ENCODE results near the gene HERC3.

The HERC3 gene

DNA sequence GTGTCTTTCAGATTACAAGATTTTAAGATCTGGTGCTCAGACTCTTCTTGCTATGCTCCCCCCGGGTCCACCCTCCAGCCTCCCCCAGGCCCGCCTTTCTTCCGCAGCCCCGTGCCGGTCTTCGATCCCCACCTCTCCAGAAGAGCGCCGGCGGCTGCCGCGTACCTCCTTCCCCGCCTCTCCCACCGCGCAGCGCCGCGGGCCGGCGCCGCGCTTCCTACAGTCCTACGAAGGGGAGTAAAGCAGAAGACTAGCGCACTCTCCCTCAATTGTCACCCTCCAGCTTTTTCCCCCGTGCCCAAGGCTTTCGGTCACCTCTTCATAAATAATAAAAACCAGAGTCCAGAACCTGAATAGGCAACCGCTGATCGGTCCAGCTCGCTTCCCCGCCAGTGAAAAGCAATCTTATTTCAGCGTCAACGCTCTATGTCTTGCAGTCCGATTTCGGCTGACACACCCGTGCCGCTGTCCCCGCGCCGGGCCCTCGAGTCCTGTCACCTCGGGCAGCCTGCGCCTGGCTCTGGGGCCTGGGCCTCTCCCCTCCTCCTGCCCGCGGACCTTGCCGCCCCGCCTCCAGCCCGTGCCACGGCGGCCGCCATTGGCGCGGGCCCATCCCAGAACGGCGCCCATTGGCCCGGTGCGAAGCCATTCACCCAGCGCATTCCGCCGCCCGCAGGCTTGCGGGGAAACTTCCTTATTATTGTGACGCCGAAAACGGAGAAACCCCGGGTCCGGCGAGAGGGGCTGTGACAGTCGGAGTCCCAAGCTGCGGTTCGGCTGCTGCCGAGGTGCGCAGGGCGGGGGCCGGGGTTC, at the start of gene HERC3:
Gene HERC3, plus strand, starts transcription at position 694 of the 813 bp plus-strand sequence. CDS start 13,344 bp downstream, outside the sequence.
- peak; percentile 68 for DNase-seq

DNA sequence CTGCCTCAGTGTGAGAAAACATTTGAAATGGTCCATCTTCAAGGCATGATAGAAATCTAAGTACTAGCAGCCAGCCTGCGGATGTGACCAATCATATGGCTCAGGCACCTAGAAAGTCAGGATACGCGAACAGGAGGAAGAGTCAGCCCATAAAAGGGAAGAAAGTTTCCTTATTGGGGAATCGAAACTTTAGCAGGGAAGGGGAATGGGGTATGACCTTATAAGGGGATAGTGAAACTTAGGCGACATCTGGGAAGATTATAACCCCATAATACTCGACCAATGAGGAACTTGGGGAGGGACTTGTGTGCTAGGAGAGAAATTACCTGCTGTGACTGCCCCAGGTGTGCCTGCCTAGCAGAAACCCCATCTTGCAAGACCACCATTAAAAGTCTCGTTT, 42.5 kb upstream of the HERC3 start:
- DNase-seq = no peak

DNA sequence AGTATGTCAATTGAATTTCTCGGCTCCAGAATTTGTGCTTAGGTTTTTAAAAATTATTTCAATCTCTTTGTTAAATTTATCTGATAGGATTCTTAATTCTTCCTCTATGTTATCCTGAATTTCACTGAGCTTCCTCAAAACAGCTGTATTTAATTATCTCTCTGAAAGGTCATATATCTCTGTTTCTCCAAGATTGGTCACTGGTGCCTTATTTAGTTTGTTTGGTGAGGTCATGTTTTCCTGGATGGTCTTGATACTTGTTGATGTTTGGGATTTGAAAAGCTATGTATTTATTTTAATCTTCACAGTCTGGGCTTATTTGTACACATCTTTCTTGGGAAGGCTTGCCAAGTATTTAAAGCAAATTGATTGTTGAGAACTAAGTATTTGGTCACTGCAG, 24.7 kb upstream of the HERC3 start:
- DNase-seq = no peak

DNA sequence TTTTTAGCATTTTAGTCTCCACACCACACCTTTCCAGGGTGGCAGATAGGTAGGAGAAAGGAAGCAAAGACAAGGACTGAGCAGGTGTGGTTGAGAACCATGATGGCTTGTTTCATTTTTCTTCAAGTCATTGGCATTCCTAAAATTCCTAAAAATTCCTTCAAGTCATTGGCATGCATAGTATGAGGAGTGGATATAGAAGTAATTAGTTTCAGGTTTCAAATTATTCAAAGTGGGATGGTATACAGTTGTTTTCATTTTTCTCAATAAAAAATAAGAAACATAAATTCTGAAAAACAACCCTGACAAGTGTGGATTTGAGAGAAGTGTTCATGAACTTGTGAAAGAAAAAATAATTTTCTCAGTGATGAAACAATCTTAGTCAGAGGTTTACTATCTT, 22.3 kb upstream of the HERC3 start:
- no peak for DNase-seq

DNA sequence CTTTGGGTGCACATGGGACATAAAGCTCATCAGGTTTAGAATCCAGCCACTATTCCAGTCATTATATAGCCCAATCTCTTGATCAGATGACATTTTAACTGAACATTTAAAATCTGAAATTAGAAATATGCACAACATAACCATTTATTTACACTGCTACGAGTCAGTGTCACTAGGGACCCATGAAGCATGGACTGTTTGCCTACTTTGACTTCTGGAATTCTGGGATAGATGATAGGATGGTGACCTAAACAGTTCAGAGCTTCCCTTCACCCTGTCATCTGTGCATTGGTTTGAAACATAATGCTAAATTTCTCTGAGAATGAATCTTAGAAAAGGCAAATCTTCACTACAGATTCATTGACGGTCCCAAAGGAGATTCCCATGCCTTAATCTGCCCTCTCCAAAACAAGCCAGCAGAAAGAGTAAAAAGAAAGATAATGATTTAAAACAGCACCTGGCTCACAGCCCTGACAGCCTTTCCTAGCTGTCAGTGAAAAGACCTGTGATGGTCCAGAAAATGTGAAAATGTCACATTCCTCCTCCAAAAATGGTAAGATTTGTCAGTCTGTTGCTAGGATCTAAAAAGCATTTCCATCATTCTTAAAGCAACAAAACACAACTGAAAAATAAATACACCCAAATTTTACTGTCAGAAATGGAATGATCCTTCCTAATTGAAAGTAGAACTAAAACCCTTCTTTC, 18.9 kb upstream of the HERC3 start:
- no peak for DNase-seq

DNA sequence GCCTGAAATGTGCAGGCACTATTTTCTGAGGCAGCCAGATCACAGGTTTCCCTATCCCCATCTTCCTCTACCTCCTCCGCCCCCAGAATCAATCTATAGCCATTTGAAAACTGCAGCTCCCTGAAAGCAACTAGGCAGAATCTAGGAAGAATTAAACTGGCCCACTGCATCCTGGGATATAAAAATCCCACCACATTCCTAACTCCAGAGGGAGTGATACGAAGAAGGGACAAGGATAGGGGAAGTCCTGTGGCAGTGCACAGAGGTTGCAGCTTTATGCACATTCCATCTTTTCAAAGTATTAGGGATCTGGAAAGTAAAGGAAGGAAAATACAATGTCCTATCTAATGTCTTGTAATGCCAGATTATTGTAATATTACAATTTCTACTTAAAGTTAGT, 18.3 kb upstream of the HERC3 start:
- DNase-seq = no peak

DNA sequence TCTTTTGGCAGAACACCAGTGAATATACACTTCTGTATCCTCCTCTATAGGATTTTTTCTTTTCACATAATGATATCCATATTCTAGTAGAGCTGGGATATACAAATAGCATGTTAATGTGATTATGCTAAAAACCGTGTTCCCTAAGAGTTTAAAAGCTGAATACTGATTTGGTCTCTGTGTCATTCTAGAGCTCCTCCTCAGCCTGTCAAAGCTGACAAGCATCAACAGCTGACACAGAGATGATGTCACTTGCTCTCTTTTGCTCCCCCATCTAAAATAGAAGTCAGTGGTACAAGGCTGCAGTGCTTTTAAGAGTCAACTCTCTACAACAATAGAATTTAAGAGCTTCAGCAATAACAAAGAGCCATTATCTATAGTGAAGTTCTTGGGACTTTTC, 17.1 kb upstream of the HERC3 start:
- no peak for DNase-seq

DNA sequence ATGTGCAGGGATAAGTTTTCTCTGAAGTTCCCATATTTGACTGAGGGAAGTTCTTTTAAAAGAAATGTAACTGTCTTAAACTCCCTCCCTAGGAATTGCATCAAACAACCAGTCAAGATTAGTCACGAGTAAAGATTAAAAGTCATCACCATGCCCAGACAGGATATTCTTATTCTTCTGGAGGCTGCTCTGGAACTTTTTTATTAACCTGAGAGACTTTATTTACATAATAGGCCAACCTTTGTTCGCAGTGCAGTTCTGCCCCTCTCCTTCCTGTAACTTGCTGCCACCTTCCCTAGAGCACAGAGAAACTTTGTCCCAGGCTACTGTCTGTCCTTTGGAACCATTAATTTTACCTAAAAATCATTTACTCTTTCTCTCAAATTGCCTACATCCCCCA, 9.8 kb upstream of the HERC3 start:
- DNase-seq = no peak

DNA sequence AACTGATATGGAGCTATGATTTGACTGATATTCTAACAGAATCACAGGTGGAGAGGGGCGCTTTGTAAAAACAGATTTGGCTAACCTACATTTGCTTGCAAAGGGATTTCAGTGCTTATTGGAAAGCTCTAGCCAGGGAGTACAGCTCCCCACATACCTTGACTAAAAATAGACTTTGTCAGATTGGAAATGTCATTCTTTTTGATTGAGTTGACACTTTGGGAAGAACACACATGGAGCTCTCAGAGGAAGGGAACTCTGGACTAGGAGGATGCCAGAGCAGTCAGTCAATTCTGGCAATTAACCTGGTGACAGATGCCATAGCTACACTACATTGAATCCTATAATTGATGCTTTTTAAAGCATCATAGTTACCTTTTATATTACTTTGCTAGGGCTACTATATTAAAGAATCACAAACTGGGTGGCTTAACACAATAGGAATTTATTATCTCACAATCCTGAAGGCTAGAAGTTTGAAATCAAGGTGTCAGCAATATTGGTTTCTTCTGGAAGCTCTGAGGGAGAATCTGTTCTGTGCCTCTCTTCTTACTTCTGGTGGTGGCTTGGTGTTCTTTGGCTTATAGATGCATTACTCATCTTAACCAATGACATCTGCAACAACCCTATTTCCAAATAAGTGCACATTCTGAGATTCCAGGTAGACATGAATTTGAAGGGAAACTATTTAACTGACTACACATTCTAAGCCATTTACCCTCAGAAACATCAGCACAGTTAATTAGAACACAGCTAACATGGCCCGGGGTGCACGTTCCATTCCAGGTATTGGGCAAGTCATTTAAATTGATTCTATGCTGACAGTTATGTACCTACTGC, 8.4 kb upstream of the HERC3 start:
- no peak for DNase-seq

DNA sequence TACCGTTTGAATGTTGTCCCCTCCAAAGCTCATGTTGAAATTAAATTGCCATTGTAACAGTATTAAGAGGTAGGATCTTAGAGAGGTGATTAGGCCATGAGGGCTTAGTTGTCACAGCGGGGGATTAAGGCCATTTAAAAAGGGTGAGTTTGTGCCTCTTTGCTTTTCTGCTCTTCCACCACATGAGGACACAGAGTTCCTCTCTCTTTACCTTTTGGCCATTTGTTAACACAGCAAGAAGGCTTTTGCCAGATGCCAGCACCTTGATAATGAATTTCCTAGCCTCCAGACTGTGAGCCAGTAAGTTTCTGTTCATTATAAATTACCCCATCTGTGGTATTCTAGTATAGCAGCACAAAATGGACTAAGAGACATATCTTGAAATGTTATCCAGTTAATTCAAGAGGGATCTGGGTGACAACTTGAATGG, 7.8 kb upstream of the HERC3 start:
- no peak for DNase-seq

DNA sequence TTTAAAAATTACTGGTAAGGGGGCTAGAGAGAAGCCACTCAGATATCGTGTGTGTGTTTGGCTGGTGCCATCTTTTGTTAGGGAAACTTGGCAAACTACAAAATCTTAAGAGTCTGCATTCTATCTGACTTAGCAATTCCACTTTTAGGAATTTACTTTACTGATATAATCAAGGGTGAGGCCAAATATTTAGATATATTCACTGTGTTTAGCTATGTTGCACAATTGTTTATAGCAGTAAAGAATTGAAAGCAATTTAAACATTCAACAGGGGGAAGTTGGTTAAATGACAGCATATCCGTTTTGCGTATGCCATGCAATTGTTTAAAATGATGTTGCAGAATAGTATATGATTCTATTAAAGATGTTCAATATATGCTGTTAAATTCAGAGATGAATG, 6.4 kb upstream of the HERC3 start:
- DNase-seq = no peak

DNA sequence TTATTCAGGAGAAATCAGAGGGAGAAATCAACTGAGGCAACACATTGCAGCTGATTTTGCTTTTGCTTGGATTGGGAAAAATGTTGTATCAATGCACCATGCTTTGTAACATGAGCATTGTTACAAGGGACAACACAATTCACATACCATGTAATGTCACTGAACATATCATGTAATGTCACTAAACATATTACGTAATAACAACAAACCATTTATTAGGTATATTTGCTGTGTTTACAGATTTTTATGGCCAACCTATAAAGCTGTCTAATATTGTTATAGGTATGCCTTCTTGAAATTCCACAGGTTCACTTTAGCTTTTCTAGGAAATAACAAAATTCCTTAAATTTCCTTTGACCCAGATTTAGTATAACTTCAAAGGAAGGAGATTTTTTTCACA, 5.0 kb upstream of the HERC3 start:
- DNase-seq = no peak

DNA sequence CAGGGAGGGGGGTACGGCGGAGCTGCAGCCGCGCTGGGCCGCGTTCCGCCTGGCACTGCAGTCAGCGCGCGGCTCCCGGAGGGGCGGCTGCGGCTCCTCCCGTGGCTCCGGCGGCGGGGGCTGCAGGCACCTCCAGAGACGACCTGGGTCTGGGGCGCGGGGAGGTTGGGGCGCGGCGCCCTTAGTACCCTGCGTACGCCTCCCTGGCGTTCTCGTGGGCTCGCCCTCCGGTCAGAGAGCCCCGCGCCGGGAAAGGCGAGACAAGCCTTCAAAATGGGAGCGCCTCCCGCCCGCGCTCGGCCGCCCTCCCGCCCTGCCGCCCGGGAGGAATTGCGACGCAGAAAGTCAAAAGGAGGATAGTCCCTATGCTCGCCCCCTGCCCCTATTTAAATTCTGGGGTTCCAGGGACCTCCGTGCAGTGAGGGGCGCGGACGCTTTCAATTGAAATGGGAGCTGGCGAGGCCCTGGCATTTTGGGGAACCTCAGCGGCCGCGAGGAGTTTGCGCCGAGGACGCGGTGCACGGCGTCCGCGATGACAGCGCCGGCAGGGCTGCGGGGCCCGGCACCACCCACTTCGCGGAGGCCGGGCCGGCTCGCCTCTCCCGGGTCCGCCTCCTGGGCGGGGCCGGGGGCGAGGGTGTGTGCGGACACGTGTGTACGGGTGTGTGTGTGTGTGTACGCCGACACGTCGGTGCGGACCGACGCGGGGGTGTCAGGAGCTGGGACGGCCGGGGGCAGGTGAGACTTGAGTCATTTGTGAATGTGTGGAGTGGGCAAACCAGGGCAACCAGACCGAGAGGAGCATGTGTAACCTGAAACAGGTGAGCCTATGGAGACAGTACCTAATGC, 544 bp downstream of the HERC3 start:
- DNase-seq = peak; percentile 23

DNA sequence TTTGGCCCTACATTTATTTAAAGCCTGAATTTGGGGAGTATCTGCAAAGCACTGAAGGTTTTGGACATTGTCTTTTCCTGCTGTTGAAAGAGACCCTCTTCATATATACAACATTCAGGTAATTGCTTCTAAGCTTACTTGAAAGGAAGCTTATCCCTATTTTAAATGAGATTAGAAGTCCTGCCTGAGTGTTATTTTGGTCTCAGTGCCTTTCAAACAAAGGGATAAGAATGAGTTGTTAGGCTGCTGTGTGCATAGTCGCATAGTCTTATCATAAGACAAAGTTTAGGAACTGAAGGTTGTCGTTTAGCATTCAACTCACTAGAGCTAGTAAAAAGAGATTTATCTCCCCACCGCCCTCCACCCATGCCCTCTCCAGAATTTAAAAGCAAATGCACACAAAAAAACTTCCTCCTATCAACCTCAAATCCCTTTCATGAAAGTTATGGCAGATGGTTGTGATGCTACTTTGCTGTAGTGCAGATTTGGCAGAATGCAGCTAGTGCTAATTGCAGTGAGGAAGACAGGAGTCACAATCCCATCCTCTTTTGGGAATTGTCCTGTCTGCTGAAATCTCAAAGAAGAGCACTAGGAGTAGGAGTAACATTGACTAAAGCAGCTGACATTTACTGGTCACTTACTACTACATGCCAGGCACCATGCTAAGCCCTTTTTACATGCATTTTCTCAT, 5.8 kb downstream of the HERC3 start:
- no peak for DNase-seq

DNA sequence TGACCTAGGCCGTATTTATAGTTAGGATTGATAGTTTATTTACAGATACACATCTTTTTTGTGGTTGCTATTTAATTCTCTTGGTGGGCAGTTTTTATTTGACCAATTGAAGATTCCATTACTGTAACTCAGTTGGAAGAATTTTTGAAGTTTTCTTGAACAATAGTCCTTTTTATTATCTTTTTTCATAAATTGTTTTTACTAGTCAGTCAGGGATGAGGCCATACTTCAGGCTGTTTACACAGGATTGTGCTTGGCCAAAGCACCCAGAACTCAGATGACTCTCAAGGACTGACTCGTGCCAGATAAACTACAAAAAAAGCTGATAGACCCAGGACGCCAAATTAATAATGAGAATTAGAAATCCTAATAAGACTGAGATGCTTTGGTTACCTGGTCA, 7.0 kb downstream of the HERC3 start:
- no peak for DNase-seq

DNA sequence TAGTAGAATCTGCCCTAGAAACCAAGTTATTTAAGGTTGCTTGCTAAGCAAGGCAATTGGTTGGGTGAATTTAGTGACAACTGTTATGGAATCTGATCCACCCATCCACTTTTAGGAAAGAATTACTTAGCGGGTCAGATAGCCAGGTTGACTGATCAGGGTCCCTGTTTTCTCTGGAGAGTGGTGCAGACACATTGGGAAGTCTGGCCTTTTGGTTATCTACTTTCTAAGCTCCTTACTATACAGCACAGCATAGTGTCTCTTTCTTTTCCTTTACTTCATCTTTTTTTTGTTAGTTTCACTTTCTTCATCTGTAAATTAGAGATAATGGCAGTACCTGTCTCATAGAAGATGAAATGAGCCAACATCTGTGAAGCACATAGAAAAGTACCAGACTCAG, 7.4 kb downstream of the HERC3 start:
- DNase-seq = no peak

DNA sequence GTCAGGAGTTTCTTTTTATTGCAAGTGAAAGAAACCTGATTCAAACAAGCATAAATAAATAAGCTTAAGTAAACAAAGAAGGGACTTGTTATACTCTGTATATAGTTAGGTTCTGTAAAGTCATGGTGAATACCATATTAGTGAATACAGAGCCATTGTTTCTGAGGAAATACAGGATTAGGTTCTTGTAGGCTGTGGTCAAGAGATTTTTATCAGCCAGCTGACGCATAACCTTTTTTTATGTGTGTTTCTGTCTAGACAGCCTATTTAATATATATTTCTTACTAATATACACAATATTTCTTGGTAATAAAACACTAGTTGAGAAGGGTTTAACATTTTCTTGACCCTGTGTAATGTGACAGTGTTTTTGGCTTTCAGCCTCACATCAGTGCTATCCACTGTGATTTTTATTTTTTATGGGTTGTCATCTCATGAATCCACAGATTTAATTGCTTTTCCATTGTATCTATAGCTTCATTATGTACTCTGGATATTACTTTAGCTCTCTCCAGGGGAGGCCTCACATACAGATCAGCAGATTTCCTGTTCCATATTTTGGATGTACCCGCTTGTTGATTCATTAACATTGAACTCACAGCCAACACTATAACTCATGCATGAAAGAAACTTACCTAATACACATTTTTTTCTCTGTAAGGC, 8.0 kb downstream of the HERC3 start:
- DNase-seq = no peak

DNA sequence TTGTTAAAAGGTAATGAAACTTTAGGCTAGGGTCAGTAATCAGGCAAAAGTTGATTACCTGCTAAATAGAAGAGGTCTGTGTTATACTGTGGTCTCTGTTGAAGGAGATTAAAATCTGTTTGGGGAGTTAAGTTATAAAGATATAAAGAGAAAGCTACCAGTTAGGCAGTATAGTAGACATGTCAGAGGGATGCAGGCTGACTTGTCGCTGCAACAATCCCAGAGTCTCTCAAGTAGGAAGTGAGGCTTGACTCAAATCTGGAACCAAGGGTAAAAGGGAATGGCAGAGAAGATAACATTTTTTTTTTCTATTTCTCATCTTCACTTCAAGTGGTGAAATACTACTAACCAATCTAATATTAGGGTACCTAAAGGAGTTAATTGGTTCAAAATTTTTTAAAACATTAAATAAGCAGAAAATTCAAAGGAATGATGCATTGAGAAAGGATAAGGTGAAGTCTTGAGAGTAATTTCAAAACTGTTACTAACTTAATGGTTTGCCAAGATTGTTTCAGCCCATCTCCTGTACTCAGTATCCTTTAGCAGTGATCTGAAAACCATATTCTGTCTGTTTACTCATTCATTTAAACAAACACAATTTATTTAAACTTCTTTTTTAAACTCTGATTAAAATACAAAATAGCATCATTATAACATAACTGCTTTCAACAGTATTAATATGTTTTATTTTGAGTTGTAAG, 12.8 kb downstream of the HERC3 start:
- no peak for DNase-seq

DNA sequence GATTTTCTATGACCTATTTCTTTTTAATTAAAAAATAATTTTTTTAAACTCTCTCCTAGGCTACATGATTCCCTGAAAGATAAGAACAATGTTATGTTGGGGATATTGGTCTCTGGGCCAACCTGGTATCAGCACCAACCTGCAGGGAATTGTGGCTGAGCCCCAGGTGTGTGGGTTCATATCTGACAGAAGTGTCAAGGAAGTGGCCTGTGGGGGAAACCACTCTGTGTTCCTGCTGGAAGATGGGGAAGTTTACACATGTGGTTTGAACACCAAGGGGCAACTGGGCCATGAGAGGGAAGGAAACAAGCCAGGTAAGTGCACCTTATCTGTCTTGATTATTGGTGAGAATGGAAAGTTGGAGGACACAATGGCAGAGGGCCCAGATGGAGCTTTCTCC, 13.5 kb downstream of the HERC3 start:
- DNase-seq = no peak

DNA sequence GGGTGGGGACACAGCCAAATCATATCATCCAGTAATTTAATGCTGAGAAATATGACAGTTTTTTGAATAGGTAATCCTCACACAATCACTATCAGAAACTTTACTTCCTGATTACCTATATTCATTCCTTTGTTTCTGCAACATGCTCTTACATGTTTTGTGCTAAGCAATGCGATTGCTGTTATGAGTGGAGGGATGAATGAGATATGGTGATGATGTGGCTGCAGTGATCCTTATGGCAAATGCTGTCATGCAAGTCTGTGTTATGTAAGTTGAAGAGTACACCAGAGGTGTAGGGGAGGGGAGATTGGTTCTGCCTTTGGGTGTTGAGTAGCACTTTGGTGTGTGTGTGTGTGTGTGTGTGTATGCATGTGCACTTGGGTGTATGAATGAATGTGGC, 14.6 kb downstream of the HERC3 start:
- no peak for DNase-seq

DNA sequence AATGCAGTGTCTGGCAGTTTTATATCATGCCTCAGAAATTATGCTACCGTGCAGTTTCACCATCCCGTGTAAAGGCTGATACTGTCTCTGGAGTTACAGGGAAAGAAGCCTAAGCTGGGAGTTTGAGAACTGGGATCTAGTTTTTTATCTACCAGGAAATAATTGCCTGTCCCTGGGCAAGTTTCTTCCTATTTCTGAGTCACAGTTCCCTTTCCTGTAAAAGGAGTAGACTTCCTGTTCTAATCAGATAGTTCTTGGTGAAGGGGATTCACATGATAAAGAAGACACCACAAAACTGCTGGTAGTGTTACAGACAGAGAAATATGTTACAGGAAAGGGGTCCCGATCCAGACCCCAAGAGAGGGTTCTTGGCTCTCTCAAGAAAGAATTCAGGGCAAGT, 17.1 kb downstream of the HERC3 start:
- no peak for DNase-seq
